Activated naive CD4-positive, alpha-beta T cell treated with Interleukin-2 at 50 U/mL for 16 hours (primary cell): Measurements from ENCODE around the gene TXNDC11.

Experiments used
- DNase-seq: peaks from one replicate; pipeline ENCODE4 v3.0.0-alpha.2; 2020

Gene TXNDC11

GRCh38 chr16:11650641-11651591 lies 91.7 kb downstream of the TXNDC11 start:
- no peak for DNase-seq

- DNase-seq, result no peak
Measured at GRCh38 chr16:11649276-11649675, 93.4 kb downstream of the TXNDC11 start.

- no peak for DNase-seq
Measured at GRCh38 chr16:11642765-11643116, 99.9 kb downstream of the TXNDC11 start.

- peak; percentile 21 for DNase-seq
Measured at GRCh38 chr16:11640987-11641817, 101.5 kb downstream of the TXNDC11 start.

GRCh38 chr16:11639925-11640899 lies 102.4 kb downstream of the TXNDC11 start:
- DNase-seq, result no peak

- DNase-seq, result no peak
Measured at GRCh38 chr16:11639008-11639562, 103.6 kb downstream of the TXNDC11 start.

GRCh38 chr16:11638140-11638539 lies 104.5 kb downstream of the TXNDC11 start:
- no peak for DNase-seq

GRCh38 chr16:11637320-11637719 lies 105.3 kb downstream of the TXNDC11 start:
- no peak for DNase-seq

GRCh38 chr16:11636172-11636721 lies 106.4 kb downstream of the TXNDC11 start:
- no peak for DNase-seq

- no peak for DNase-seq
Measured at GRCh38 chr16:11635679-11636171, 106.9 kb downstream of the TXNDC11 start.

GRCh38 chr16:11635113-11635652 lies 107.5 kb downstream of the TXNDC11 start:
- DNase-seq, result no peak

- no peak for DNase-seq
Measured at GRCh38 chr16:11634312-11634711, 108.3 kb downstream of the TXNDC11 start.

- DNase-seq, result no peak
Measured at GRCh38 chr16:11633113-11633512, 109.5 kb downstream of the TXNDC11 start.

GRCh38 chr16:11632455-11632939 lies 110.2 kb downstream of the TXNDC11 start:
- DNase-seq, result no peak

GRCh38 chr16:11631214-11631613 lies 111.4 kb downstream of the TXNDC11 start:
- no peak for DNase-seq

- no peak for DNase-seq
Measured at GRCh38 chr16:11630768-11631056, 111.9 kb downstream of the TXNDC11 start.

GRCh38 chr16:11630046-11630767 lies 112.5 kb downstream of the TXNDC11 start:
- DNase-seq, result no peak
